Epithelial cell of proximal tubule (primary cell): ENCODE measurements around the gene ADGRD2. TPM values are rescaled to one million over a fixed set of nuclear protein-coding genes. Genes with fewer than 3 reads are reported as not detected.

Experiments used
- DNase-seq: peaks from one replicate; pipeline ENCODE4 v3.0.0-alpha.2; 2011; ENCODE audit warnings: low read depth
- H3K4me3 ChIP-seq: 2 replicates; pipeline ENCODE4 v1.5.1; 2011; ENCODE audit warnings: low read depth, mild to moderate bottlenecking, low read length
- total RNA-seq: library from RNA; depleted of rRNA; stranded (reverse); fragments of >200 nt; gene quantifications from 2 replicates; pipeline ENCODE4 v1.2.3, GENCODE V29; 2015
- TF ChIP-seq, protein P1 (sequence below): conservative IDR thresholded peaks from 2 replicates; pipeline ENCODE4 v1.5.1; 2012; ENCODE audit warnings: low read depth, mild to moderate bottlenecking, low read length

ADGRD2 gene
- total RNA-seq, 1 donor from 2014 or later, result not detected

DNA sequence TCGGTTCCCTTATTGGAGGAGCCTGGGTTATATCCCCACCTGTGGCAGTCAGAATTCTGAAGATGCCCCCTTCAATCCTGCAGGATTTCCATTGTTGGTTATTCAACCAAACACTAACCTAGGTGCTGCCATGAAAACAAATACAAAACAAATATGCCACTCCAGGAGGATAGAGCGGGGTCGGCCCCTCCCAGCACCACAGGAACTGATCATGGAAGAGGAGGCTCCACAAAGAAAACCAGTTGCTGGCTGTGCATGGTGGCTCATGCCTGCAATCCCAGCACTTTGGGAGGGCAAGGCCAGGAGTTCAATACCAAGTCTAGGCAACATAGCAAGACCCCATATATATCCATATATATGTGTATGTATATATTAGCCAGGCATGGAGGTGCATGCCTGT, 13.2 kb upstream of the ADGRD2 start:
- DNase-seq, result no peak
- no peak overlapping the region for H3K4me3 ChIP-seq
- TF ChIP-seq, protein P1, sequence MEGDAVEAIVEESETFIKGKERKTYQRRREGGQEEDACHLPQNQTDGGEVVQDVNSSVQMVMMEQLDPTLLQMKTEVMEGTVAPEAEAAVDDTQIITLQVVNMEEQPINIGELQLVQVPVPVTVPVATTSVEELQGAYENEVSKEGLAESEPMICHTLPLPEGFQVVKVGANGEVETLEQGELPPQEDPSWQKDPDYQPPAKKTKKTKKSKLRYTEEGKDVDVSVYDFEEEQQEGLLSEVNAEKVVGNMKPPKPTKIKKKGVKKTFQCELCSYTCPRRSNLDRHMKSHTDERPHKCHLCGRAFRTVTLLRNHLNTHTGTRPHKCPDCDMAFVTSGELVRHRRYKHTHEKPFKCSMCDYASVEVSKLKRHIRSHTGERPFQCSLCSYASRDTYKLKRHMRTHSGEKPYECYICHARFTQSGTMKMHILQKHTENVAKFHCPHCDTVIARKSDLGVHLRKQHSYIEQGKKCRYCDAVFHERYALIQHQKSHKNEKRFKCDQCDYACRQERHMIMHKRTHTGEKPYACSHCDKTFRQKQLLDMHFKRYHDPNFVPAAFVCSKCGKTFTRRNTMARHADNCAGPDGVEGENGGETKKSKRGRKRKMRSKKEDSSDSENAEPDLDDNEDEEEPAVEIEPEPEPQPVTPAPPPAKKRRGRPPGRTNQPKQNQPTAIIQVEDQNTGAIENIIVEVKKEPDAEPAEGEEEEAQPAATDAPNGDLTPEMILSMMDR, result no peak

DNA sequence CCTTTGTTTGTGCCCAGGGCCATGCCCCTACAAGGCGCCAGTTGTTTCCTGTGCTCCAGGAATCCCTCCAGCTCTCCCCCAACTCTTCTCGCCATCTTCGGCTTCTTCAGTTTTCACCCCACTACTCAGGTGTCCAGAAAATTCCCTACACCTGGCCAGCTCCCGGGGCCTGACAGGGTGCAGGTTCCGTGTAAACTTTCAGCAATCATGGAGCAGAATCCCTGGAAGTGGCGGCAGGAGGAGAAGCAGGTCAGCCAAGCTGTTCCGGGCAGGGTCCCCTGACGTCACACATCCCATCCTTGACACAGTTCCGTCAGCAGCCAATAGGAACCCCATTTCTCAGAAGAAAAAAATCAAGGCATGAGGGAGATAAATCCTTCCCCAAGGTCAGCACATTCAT, 12.2 kb upstream of the ADGRD2 start:
- H3K4me3 ChIP-seq, result no peak overlapping the region
- DNase-seq, result no peak
- TF ChIP-seq, protein P1, result no peak

DNA sequence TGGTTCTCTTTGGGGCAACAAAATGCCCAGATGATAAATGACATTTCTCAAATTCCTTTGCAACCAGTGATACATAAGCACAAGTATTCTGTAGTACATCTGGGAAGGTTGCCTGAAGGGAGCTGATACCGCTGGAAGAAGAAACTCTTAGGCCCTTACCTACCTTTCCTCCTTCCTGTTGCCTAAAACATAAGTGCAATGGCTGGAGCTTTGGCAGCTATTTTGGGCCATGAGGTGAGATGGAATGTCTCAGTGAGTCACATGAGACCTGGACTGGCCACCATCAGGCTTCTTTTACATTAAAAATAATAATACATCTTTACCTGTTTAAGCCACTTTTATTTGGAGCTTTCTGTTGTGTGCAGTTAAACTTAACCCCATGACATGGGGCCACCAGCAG, 11.2 kb upstream of the ADGRD2 start:
- no peak for DNase-seq
- H3K4me3 ChIP-seq, result no peak overlapping the region
- TF ChIP-seq, protein P1, result no peak

DNA sequence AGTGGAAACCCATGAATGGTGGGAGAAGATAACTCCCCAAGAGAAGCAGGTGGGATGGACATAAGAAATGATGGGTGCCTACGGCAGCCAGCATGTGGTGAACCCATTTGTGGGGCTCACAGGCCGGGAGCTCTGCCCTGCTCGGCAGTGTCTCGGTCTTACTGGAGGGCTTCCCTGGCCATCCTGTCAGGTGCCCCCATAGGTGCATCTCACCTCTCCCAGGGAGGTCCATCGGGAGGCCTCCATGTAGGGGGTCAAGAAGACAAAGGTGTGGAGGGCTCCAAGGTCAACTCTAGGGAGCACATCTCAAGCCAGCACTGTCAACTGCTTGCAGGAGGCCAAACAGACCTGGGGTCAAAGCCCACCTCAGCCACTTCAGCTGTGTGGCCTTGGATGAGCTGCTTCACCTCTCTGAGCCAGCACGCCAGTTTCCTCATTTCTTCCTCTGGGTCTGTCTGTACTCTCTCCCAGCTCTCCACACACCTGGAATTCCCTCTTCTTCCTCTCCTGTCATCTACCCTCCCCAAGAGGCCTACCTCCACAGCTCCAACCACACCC, 10.5 kb upstream of the ADGRD2 start:
- no peak overlapping the region for H3K4me3 ChIP-seq
- TF ChIP-seq, protein P1, result no peak
- no peak for DNase-seq

- TF ChIP-seq, protein P1, result no peak
- DNase-seq, result no peak
- no peak overlapping the region for H3K4me3 ChIP-seq
Measured at GRCh38 chr9:124440786-124441185, 9.5 kb upstream of the ADGRD2 start.

DNA sequence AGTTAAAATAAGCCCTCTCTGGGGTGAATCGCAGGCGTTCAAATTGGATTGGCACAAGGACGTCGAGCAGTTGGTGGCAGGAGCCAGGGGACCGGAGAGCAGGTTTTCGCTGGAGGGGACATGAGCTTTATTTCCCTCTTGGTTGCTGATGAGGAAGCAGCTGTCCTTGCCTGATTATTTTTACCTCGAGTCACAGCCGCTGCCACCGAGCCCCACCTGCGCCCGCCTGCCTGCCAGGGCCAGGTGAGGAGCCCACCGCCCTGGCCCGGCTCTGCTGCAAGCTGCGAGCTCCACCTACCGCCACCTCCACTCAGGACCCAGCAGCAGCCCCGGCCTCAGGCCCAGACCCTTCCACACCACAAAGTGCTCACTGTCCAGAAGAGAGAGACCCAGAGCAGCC, 9.0 kb upstream of the ADGRD2 start:
- TF ChIP-seq, protein P1, result no peak
- no peak overlapping the region for H3K4me3 ChIP-seq
- DNase-seq, result no peak

- no peak for DNase-seq
- TF ChIP-seq, protein P1, result no peak
- no peak overlapping the region for H3K4me3 ChIP-seq
Measured at GRCh38 chr9:124442379-124442778, 7.9 kb upstream of the ADGRD2 start.
